ENCODE measurements around the gene S100B.

The S100B gene

DNA sequence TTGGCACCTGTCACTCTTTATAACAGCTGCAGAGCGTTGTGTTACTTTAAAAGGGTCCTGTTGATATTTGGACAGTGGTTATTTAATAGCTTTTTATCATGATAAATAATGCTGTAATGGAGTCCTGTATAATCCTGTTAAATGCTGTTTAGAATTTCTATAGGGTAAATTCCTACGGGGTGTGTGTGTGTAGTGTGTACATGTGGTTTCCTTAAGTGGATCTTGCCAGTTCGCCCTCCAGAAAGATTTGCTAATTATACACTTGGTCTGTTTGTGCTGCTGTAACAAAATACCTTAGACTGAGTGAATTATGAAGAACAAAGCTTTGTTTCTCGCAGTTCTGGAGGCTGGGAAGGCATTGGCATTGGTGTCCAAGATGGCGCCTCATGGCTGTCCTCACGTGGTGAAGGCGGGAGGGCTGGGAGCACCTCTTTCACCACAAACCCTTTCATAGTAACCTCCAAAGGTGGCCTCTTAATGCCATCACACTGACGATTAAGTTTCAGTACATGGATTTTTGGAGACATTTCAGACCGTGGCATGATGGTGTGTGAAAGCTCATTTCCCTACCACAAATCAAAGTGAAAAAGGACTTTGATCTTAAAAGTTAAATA is 41.8 kb upstream of the S100B start:
- Histone ChIP-seq H3K36me3 (peaks cover 95% of the 10 kb centered on the region), H3K27me3 (no peaks in the 10 kb centered on the region), H3K27ac (no peak overlapping the region), H3K4me1 (ENCODE audit: control insufficient read depth in 1 of 2, insufficient read depth in 1 of 2, low read depth in 1 of 2, low read length in 1 of 2) (no peaks in the 10 kb centered on the region), H3K4me3 (ENCODE audit: low read depth in 1 of 2, low read length in 1 of 2) (no peak overlapping the region), H3K9me3 (no peaks in the 10 kb centered on the region)
- TF ChIP-seq, protein P1, sequence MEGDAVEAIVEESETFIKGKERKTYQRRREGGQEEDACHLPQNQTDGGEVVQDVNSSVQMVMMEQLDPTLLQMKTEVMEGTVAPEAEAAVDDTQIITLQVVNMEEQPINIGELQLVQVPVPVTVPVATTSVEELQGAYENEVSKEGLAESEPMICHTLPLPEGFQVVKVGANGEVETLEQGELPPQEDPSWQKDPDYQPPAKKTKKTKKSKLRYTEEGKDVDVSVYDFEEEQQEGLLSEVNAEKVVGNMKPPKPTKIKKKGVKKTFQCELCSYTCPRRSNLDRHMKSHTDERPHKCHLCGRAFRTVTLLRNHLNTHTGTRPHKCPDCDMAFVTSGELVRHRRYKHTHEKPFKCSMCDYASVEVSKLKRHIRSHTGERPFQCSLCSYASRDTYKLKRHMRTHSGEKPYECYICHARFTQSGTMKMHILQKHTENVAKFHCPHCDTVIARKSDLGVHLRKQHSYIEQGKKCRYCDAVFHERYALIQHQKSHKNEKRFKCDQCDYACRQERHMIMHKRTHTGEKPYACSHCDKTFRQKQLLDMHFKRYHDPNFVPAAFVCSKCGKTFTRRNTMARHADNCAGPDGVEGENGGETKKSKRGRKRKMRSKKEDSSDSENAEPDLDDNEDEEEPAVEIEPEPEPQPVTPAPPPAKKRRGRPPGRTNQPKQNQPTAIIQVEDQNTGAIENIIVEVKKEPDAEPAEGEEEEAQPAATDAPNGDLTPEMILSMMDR (IDR thresholded peaks at IDR 0.05), result no peak

DNA sequence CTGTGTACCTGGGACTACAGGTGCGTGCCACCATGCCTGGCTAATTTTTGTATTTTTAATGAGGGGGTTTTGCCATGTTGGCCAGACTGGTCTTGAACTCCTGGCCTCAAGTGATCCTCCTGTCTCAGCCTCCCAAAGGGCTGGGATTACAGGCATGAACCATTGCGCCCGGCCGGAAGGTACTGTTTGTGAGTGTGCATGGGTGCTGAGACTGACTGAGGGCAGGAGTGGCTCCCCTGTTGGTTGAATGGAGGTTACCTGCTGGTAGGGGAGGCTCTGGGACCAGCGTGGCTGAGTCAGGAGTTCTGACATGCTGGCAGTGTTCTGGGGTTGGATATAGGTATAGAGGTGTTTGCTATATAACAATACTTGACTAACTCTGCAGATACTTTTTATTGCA is 41.0 kb upstream of the S100B start:
- no peaks in the 10 kb centered on the region for H3K9me3 ChIP-seq
- no peak overlapping the region for H3K4me3 ChIP-seq (ENCODE audit: low read depth in 1 of 2, low read length in 1 of 2)
- H3K4me1 ChIP-seq (ENCODE audit: control insufficient read depth in 1 of 2, insufficient read depth in 1 of 2, low read depth in 1 of 2, low read length in 1 of 2), result no peaks in the 10 kb centered on the region
- no peaks in the 10 kb centered on the region for H3K27me3 ChIP-seq
- H3K36me3 ChIP-seq, result peaks cover 95% of the 10 kb centered on the region
- no peak overlapping the region for H3K27ac ChIP-seq
- TF ChIP-seq, protein P1 (IDR thresholded peaks at IDR 0.05), result no peak

DNA sequence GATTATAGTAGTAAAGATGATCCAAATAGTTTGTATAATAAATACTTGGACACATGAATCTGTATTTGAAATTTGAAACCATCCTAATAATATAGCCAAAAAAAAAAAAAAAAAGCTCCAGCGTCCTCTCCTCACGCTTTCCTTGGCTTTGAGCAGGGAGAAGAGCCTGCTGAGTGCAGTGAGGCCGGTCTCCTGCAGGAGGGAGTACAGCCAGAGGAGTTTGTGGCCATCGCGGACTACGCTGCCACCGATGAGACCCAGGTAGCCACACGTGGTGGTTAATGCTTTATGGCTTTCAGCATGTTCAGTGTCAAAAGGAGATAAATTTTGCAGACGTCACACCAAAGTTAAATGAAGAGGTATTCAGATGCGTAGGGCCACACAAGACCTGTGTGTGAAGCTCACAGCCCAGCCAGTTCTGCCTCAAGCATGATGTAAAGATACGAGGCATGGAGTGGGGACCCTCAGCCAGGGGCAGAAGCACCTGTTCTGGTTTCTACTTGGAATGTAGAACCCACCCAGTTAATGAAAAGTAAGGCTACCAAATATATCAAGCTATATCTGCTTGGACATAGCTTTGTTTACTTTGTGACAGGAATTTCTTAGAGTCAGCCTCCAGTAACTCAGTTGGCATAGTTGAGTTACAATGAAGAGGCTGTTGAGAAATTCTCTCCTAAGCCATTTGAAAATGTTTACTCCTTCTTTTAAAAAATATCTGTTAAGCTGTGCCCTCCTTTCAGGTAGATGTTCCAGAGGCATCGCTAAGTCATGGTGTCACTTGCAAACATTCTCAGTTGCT is 38.7 kb upstream of the S100B start:
- TF ChIP-seq, protein P1 (IDR thresholded peaks at IDR 0.05), result no peak
- Histone ChIP-seq H3K9me3 (no peaks in the 10 kb centered on the region), H3K27me3 (no peaks in the 10 kb centered on the region), H3K27ac (no peak overlapping the region), H3K4me3 (ENCODE audit: low read depth in 1 of 2, low read length in 1 of 2) (no peak overlapping the region), H3K4me1 (ENCODE audit: control insufficient read depth in 1 of 2, insufficient read depth in 1 of 2, low read depth in 1 of 2, low read length in 1 of 2) (peaks cover 14% of the 10 kb centered on the region in 2 experiments), H3K36me3 (peaks cover 75% of the 10 kb centered on the region)

DNA sequence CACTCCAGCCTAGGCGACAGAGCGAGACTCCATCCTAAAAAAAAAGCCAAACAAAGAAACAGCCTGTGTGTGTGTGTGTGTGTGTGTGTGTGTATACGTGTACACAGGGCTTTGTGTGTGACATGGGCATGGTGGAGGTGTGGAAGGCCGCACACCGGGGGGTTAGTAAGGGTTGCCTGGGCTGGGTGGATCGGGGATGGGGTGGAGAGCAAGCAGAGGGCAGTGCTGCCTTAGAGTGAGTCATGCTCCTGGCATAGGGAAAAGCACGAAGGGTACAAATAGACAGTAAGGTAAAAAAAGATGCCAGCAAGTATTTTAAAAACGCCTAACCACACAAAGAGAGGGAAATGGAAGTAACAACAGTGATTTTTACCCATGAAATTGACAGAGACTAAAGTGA is 36.8 kb upstream of the S100B start:
- Histone ChIP-seq H3K36me3 (peaks cover 64% of the 10 kb centered on the region), H3K4me1 (ENCODE audit: control insufficient read depth in 1 of 2, insufficient read depth in 1 of 2, low read depth in 1 of 2, low read length in 1 of 2) (peaks cover 31% of the 10 kb centered on the region in 2 experiments), H3K27ac (no peak overlapping the region), H3K4me3 (ENCODE audit: low read depth in 1 of 2, low read length in 1 of 2) (no peak overlapping the region), H3K27me3 (no peaks in the 10 kb centered on the region), H3K9me3 (no peaks in the 10 kb centered on the region)
- TF ChIP-seq, protein P1 (IDR thresholded peaks at IDR 0.05), result no peak

DNA sequence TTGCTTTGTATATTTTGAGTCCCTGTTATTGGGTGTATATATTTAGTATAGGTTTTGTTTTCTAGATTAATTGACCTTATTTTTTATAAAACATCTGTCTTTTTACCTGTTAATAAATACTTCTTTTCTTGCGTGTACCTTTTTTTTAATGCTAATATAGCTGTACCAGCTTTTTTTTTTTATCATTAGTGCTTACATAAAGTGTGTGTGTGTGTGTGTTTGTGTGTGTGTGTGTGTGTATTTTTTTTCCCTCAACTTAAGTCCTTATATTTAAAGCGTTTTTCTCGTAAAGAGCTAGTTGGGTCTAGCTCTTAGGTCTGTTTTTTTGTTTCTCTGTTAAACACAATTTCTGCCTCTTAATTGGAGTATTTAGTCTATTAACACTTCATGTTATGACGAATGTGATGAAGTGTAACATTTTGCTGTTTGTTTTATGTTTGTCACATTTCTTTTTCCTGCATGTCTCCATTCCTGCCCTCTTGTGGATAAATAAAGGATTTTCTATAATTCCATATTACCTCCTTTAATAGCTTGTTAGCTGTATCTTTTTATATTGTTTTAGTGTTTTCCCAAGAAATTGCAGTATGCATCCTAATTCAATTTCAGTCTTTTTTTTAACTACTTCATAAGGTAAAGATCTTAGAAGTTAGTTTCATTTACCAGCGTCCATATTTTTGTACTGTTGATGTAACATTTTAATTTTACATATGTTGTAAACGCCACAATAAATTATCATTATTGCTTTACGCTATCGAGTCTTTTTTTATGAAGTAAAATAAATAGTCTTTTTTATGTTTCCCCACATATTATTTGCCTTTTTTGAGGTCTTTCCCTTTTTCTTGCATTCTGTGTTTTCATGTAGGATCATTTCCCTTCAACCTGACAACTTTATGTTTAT is 34.9 kb upstream of the S100B start:
- H3K4me1 ChIP-seq (ENCODE audit: control insufficient read depth in 1 of 2, insufficient read depth in 1 of 2, low read depth in 1 of 2, low read length in 1 of 2), result peaks cover 43 to 47% of the 10 kb centered on the region in 2 experiments
- no peak overlapping the region for H3K27ac ChIP-seq
- peaks cover 47% of the 10 kb centered on the region for H3K36me3 ChIP-seq
- H3K27me3 ChIP-seq, result no peaks in the 10 kb centered on the region
- H3K9me3 ChIP-seq, result no peaks in the 10 kb centered on the region
- no peak overlapping the region for H3K4me3 ChIP-seq (ENCODE audit: low read depth in 1 of 2, low read length in 1 of 2)
- TF ChIP-seq, protein P1 (IDR thresholded peaks at IDR 0.05), result no peak
